ENCODE results near the gene TNXB.

DNA sequence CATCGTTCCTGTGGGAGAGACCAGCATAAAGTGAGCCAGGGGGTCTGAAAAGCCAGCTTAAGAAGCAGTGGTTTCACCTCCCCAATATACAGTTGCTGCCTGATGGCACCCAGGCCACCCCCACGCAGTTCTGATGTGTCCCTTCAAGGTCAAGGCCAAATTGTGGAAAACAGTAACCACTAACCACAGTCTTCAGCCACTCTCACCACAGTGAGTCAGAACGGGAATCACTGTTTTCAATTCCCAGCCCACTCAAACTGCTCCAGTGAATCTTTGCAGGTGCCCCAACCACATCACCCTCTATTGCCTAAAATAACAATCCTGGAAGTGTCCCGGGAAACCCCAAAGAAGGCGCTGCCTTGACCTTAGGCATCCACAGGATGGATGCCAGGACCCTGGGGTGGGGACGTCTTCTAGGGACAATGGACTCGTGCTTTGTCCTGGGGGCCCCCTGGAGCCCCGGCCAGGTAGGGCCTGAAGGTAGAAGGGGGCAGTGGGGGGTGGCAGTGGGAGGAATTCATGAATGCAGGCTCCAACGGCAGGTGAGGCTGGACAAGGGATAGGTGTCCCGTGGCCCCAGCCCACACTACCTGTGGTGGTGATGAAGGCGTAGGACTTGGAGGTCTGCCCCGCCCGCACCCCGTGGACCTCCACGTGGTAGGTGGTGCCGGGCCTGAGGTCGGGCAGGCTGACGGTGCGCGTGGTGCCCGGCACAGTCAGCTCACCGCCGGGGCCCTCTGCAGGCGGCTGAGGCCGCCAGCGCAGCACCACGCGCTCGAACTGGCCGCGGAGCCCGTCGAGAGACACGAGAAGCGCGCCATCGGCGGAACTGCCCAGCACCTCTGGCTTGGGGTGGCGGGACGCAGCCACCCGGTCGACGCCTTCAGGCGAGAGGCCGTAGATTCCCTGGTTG, 22.2 kb downstream of the TNXB start:
- TF ChIP-seq, protein P1, sequence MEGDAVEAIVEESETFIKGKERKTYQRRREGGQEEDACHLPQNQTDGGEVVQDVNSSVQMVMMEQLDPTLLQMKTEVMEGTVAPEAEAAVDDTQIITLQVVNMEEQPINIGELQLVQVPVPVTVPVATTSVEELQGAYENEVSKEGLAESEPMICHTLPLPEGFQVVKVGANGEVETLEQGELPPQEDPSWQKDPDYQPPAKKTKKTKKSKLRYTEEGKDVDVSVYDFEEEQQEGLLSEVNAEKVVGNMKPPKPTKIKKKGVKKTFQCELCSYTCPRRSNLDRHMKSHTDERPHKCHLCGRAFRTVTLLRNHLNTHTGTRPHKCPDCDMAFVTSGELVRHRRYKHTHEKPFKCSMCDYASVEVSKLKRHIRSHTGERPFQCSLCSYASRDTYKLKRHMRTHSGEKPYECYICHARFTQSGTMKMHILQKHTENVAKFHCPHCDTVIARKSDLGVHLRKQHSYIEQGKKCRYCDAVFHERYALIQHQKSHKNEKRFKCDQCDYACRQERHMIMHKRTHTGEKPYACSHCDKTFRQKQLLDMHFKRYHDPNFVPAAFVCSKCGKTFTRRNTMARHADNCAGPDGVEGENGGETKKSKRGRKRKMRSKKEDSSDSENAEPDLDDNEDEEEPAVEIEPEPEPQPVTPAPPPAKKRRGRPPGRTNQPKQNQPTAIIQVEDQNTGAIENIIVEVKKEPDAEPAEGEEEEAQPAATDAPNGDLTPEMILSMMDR (IDR thresholded peaks at IDR 0.05): no peak
- TF ChIP-seq POLR2A (IDR thresholded peaks at IDR 0.05): no peak
